AG10803 (cell line): ENCODE results near the gene SCARB1.
"Not testable (repeated sequence)": the region's sequence is repeated elsewhere in the genome, so short reads cannot be mapped to it uniquely, and the experiment has no call there.

Experiments
- DNase-seq: peaks from one replicate; pipeline ENCODE4 v3.0.0; 2010; ENCODE audit warnings: low read depth
- H3K4me3 ChIP-seq: 2 replicates; pipeline ENCODE4 v1.5.1; 2011; ENCODE audit warnings: mild to moderate bottlenecking, low read length, control low read depth
- CTCF ChIP-seq: conservative IDR thresholded peaks from 2 replicates; pipeline ENCODE4 v1.5.1; 2011; ENCODE audit warnings: mild to moderate bottlenecking, low read length, control low read depth, inconsistent platforms

The SCARB1 gene

GRCh38 chr12:124893792-124894516 is 30.3 kb upstream of the SCARB1 start:
- no peak for DNase-seq
- no peak overlapping the region for H3K4me3 ChIP-seq
- no peak for TF ChIP-seq CTCF

- H3K4me3 ChIP-seq: no peak overlapping the region
- no peak for TF ChIP-seq CTCF
- no peak for DNase-seq
These were observed 24.6 kb upstream of the SCARB1 start for GRCh38 chr12:124888260-124888659.

- DNase-seq, H3K4me3 ChIP-seq: not testable (repeated sequence)
These were observed 24.1 kb upstream of the SCARB1 start for GRCh38 chr12:124887766-124888165.

GRCh38 chr12:124884587-124885438 is 21.1 kb upstream of the SCARB1 start:
- no peak for TF ChIP-seq CTCF
- no peak for DNase-seq
- H3K4me3 ChIP-seq: no peak overlapping the region

- no peak for TF ChIP-seq CTCF
- no peak overlapping the region for H3K4me3 ChIP-seq
- no peak for DNase-seq
These were observed 19.8 kb upstream of the SCARB1 start for GRCh38 chr12:124883263-124884130.

GRCh38 chr12:124881123-124881522 is 17.5 kb upstream of the SCARB1 start:
- TF ChIP-seq CTCF: no peak
- no peak for DNase-seq
- H3K4me3 ChIP-seq: no peak overlapping the region

GRCh38 chr12:124880335-124880734 is 16.7 kb upstream of the SCARB1 start:
- not testable (repeated sequence) for DNase-seq

More at GRCh38 chr12:124880335-124880734, 16.7 kb upstream of the SCARB1 start:
- not testable (repeated sequence) for H3K4me3 ChIP-seq
